ENCODE results near the gene AP1S3.

GRCh38 chr2:223846515-223846914 lies 9.1 kb upstream of the AP1S3 start:
- TF ChIP-seq ZNF555 (tag by site-specific recombination; conservative IDR thresholded peaks at IDR 0.05) (no peak), ZNF792 (tag by site-specific recombination; IDR thresholded peaks at IDR 0.05) (no peak), CTCF (tag by site-specific recombination; IDR thresholded peaks at IDR 0.05) (no peak)

Measured in HEK293 (cell line).